IPS-18c (cell line): ENCODE data around the gene LRRC3C.

Experiments used
- H3K4me3 ChIP-seq: 2 replicates; pipeline ENCODE4 v1.7.0; 2013; ENCODE audit warnings: low read depth, mild to moderate bottlenecking, low read length, moderate library complexity; ENCODE audit not compliant: insufficient read depth
- H3K9me3 ChIP-seq: one replicate; pipeline ENCODE4 v1.6.1; 2013; ENCODE audit warnings: mild to moderate bottlenecking, low read length, moderate library complexity; ENCODE audit not compliant: control insufficient read depth, insufficient read depth

Gene LRRC3C

DNA sequence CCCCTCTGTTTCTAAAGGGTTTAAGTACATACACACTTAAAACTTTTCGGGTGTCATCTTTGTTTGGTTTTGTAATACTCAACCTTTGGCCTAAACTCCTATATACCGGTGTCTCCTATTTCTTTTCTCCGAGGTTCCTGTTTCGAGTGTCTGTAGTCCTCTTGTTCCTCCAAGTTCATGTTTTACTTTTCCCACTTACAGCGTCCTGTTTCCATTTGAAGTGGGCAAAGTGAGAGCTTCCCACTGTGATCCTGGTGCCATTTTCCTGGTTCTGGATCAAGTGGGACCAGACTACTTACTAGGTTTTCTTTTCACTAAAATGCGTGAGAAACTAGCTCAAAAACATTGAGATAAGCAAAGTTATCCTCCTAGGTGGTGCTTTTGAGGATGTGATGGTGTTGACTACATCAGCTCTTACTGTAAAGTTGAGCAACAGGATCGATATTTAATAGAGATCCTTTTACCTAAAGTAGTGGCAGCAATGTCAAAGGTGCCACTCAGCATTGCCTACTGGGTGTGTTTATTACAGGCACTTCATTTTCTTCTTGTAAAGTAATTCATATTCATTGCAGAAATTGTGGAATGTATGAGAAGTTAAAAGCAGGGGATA, 54.3 kb downstream of the LRRC3C start:
- peak overlapping the region; percentile 91 for H3K4me3 ChIP-seq
- H3K9me3 ChIP-seq = no peaks in the 10 kb centered on the region

GRCh38 chr17:39988206-39988810, 60.8 kb downstream of the LRRC3C start:
- no peak overlapping the region for H3K4me3 ChIP-seq
- H3K9me3 ChIP-seq = peaks cover 2% of the 10 kb centered on the region

DNA sequence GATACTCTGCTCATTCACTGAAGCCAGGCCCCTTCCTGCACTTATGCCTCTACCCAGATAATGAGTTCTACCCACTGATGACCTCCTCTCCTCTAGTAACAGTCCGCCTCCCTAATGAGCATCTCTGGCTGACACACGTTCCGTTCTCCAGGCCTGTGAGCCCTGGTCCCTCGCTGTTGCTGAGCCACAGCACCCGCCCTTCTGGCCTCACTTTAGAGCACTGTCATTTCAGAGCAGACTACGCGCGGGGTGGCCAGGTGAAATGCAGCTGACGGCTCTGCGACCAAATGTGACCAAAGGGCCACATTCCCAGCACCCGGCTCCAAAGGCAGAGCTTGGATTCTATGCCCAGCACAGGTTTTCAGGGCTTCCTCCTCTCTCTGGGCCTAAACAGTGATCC, 66.9 kb downstream of the LRRC3C start:
- H3K4me3 ChIP-seq = no peak overlapping the region
- H3K9me3 ChIP-seq = no peaks in the 10 kb centered on the region
